ENCODE measurements around the gene CEP164.

DNA sequence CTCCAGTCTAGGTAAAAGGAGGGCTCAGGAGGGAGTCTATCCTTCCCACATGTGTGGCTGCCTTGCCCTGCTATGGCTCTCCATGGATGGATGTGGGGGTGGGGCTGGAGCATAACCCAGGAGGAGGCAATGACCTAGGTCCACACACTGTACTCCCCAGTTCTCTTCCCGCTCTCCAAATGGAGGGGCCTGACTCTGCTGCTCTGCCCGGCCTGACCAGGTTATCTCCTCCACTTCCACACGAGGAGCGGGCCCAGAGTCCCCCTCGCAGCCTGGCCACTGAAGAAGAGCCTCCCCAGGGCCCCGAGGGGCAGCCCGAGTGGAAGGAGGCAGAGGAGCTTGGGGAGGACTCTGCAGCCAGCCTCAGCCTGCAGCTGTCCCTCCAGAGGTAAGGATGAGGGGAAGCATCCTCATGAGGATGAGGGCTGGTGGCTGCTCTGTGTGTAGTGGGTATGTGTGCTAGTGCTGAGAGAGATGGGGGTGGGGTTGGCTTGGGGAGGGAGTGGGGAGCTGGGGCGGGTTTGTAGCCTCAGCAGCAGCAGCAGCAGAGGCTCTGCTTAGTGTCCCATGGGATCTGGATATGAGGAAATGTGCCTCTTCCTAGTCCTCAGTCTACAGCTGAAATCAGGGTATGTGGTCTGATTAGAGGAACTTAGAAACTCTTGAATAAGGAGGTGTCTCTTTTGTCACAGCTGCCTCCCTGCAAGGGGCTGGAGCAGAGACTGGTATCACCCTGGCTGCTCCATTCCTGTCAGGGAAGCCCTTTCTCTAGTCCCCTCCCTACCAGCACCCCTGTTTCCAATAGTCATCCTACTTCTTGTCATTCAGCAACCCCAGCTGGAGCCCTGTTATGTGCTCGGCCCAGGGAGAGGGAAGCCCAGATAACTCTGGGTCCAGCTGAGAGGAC lies 54.1 kb downstream of the CEP164 start:
- no peak for TF ChIP-seq GATA2 (IDR thresholded peaks at IDR 0.05; ENCODE audit: low read depth, low read length)
- no peak for TF ChIP-seq GATA3 (IDR thresholded peaks at IDR 0.05; ENCODE audit: low read depth, low read length)

All from SH-SY5Y (cell line).